Glutamatergic neuron (in vitro differentiated cells): ENCODE measurements around the gene TMEM167B. TPM values are rescaled to one million over a fixed set of nuclear protein-coding genes. Genes with fewer than 3 reads are reported as not detected.

Experiments used
- DNase-seq: peaks from one replicate; pipeline ENCODE4 v3.0.0; 2022
- H3K27ac Mint-ChIP-seq: one replicate; pipeline ENCODE4 v1.8.0; 2020; ENCODE audit warnings: mild to moderate bottlenecking, mixed read lengths, inconsistent platforms; ENCODE audit not compliant: unreplicated experiment
- H3K27me3 Mint-ChIP-seq: one replicate; pipeline ENCODE4 v1.8.0; 2020; ENCODE audit warnings: mild to moderate bottlenecking, moderate library complexity, mixed read lengths, inconsistent platforms; ENCODE audit not compliant: unreplicated experiment
- H3K36me3 Mint-ChIP-seq: one replicate; pipeline ENCODE4 v1.8.0; 2020; ENCODE audit warnings: mild to moderate bottlenecking, mixed read lengths, inconsistent platforms; ENCODE audit not compliant: unreplicated experiment
- H3K4me1 Mint-ChIP-seq: one replicate; pipeline ENCODE4 v1.8.0; 2020; ENCODE audit warnings: mild to moderate bottlenecking, low read depth, mixed read lengths, inconsistent platforms; ENCODE audit not compliant: unreplicated experiment
- H3K4me3 Mint-ChIP-seq: one replicate; pipeline ENCODE4 v1.8.0; 2020; ENCODE audit warnings: mild to moderate bottlenecking, mixed read lengths, inconsistent platforms; ENCODE audit not compliant: unreplicated experiment
- H3K9me3 Mint-ChIP-seq: one replicate; pipeline ENCODE4 v1.8.0; 2020; ENCODE audit warnings: mild to moderate bottlenecking, moderate library complexity, mixed read lengths, inconsistent platforms; ENCODE audit not compliant: unreplicated experiment
- total RNA-seq: library from RNA; stranded (reverse); fragmentation: NEBNext Ultra II Directional; extraction: Animal tissue kit (Norgen Biotek cat#: 25700); gene quantifications from one replicate; pipeline ENCODE4 v1.2.1, GENCODE V29; 2021; ENCODE audit not compliant: unreplicated experiment
- TF ChIP-seq, protein P1 (sequence below): fragments of 200-600 bp; sonication (generic); IDR thresholded peaks from one replicate; pipeline ENCODE4 v1.5.0; 2021; ENCODE audit not compliant: partially characterized antibody, unreplicated experiment

Gene TMEM167B
- total RNA-seq, 1 donor from 2014 or later: 30.8 TPM

GRCh38 chr1:109105881-109106280, 15.3 kb downstream of the TMEM167B start:
- Mint-ChIP-seq H3K27ac (peak overlapping the region; percentile 35), H3K9me3 (peaks cover 2% of the 10 kb centered on the region), H3K4me1 (peaks cover 3% of the 10 kb centered on the region), H3K36me3 (no peaks in the 10 kb centered on the region), H3K4me3 (no peak overlapping the region), H3K27me3 (peaks cover 6% of the 10 kb centered on the region)
- TF ChIP-seq, protein P1, sequence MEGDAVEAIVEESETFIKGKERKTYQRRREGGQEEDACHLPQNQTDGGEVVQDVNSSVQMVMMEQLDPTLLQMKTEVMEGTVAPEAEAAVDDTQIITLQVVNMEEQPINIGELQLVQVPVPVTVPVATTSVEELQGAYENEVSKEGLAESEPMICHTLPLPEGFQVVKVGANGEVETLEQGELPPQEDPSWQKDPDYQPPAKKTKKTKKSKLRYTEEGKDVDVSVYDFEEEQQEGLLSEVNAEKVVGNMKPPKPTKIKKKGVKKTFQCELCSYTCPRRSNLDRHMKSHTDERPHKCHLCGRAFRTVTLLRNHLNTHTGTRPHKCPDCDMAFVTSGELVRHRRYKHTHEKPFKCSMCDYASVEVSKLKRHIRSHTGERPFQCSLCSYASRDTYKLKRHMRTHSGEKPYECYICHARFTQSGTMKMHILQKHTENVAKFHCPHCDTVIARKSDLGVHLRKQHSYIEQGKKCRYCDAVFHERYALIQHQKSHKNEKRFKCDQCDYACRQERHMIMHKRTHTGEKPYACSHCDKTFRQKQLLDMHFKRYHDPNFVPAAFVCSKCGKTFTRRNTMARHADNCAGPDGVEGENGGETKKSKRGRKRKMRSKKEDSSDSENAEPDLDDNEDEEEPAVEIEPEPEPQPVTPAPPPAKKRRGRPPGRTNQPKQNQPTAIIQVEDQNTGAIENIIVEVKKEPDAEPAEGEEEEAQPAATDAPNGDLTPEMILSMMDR: no peak
- DNase-seq: no peak

- H3K27ac Mint-ChIP-seq: no peak overlapping the region
- no peak for DNase-seq
- peaks cover 2% of the 10 kb centered on the region for H3K9me3 Mint-ChIP-seq
- TF ChIP-seq, protein P1: no peak
- H3K36me3 Mint-ChIP-seq: no peaks in the 10 kb centered on the region
- peaks cover 8% of the 10 kb centered on the region for H3K27me3 Mint-ChIP-seq
- peaks cover 6% of the 10 kb centered on the region for H3K4me1 Mint-ChIP-seq
- no peak overlapping the region for H3K4me3 Mint-ChIP-seq
Measured at GRCh38 chr1:109107785-109108184, 17.2 kb downstream of the TMEM167B start.

DNA sequence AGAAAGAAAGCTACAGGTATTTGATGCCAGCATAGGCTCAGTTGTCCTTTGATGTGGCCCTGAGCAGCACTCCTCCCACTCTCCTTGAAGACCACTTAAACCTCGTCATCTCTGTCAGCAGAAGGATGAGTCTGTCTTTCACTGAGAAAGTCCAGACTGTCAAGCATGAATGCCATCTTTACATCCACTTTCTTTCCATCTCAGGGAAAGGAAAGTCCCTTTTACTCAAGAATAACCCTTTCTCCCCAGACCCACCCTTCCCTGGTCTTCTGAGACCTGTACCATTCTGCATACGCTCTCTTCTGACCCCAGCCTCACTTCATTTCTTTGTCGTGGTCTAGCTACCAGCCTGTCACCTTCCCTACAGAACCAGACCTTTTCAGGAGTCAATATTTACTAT, 19.3 kb downstream of the TMEM167B start:
- TF ChIP-seq, protein P1: no peak
- Mint-ChIP-seq H3K4me3 (no peak overlapping the region), H3K27ac (no peak overlapping the region), H3K27me3 (peaks cover 18% of the 10 kb centered on the region), H3K9me3 (peaks cover 6% of the 10 kb centered on the region), H3K4me1 (peaks cover 11% of the 10 kb centered on the region), H3K36me3 (peaks cover 2% of the 10 kb centered on the region)
- DNase-seq: no peak

DNA sequence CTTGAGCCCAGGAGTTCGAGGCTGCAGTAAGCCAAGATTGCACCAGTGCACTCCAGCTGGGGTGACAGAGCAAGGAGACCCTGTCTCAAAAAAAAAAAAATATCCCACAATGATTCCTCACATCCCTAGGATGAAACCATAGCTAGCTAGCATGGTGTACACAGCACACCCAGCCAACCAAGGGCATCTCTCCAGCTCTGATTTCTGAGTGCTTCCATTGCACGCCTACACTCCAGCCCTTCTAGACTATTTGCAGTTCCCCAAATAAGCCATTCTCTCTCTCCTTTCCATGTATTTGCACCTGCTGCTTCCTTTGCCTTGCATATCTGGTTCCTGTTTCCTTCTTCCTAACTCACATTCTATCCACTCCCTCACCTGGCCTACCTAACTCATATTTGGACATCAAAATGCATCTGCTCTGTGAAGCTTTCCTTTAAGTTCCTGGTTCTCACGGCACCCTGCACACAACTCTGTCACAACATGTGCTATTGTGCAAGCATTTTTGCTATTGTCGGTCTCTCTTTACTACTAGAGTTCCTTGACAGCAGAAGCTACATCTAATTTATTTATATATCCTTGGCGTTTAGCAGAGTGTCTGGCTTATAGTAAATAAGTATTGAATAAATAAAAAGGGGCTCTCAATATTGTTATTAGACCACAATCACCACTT, 21.0 kb downstream of the TMEM167B start:
- H3K4me3 Mint-ChIP-seq: no peak overlapping the region
- peaks cover 8% of the 10 kb centered on the region for H3K4me1 Mint-ChIP-seq
- no peak for DNase-seq
- no peak overlapping the region for H3K27ac Mint-ChIP-seq
- H3K27me3 Mint-ChIP-seq: peaks cover 19% of the 10 kb centered on the region
- peaks cover 4% of the 10 kb centered on the region for H3K9me3 Mint-ChIP-seq
- H3K36me3 Mint-ChIP-seq: peaks cover 3% of the 10 kb centered on the region
- TF ChIP-seq, protein P1: no peak

DNA sequence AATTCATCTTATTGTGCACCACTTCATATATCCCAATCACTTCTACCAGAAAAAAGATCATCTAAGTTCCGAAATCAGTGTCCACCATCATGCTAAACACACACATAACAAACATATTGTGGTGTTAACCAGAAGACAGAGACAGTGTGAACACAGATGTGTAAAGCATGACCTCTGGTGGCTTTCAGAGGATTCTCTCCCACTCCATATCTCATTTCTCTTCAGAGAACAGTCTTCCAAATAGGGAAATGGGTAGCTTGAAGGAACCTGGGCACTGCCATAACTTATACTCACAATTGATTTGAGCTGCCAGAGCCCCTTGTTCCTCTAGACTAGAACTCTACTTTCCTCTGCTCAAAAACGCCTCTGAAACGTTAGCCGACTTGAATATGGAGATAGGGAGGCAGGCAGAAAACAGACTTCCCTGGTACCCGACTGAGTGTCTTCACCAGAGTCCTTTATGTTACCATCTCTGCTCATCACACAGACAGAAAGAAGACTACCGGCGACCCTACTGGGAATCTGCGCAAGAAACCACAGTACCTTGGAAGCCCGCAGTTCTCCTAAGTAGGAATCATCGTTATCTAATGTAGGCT, 21.6 kb downstream of the TMEM167B start:
- Mint-ChIP-seq H3K27me3 (peaks cover 19% of the 10 kb centered on the region), H3K27ac (no peak overlapping the region), H3K4me1 (peaks cover 8% of the 10 kb centered on the region), H3K36me3 (peaks cover 3% of the 10 kb centered on the region), H3K4me3 (peak overlapping the region; percentile 87), H3K9me3 (peaks cover 4% of the 10 kb centered on the region)
- DNase-seq: no peak
- TF ChIP-seq, protein P1: no peak
